MM.1S (cell line): ENCODE results near the gene PLPPR4.

Experiments
- DNase-seq: peaks from one replicate; pipeline ENCODE4 v3.0.0-alpha.2; 2015
- H2AFZ ChIP-seq: fragments of 300-600 bp; sonication (generic); 2 replicates; pipeline ENCODE4 v1.6.0; 2016; ENCODE audit warnings: antibody characterized with exemption, low read length
- H3F3A ChIP-seq: fragments of 300-600 bp; sonication (generic); 2 replicates; pipeline ENCODE4 v1.6.1; 2016; ENCODE audit warnings: mild to moderate bottlenecking, antibody characterized with exemption, low read length, moderate library complexity, mixed read lengths; ENCODE audit not compliant: insufficient read depth
- H3K27ac ChIP-seq: fragments of 300-600 bp; sonication (generic); 2 replicates; pipeline ENCODE4 v1.5.1; 2016; ENCODE audit warnings: mild to moderate bottlenecking, low read length
- H3K27me3 ChIP-seq: fragments of 300-600 bp; sonication (generic); replicated peaks from 2 replicates; pipeline ENCODE4 v1.6.0; 2016; ENCODE audit warnings: low read length; ENCODE audit not compliant: insufficient read depth
- H3K36me3 ChIP-seq: fragments of 300-600 bp; sonication (generic); replicated peaks from 2 replicates; pipeline ENCODE4 v1.6.1; 2016; ENCODE audit warnings: mild to moderate bottlenecking, low read length, mixed read lengths; ENCODE audit not compliant: insufficient read depth
- H3K4me1 ChIP-seq: fragments of 300-600 bp; sonication (generic); 2 replicates; pipeline ENCODE4 v1.6.1; 2016; ENCODE audit warnings: low read length, mixed read lengths
- H3K4me2 ChIP-seq: fragments of 300-600 bp; sonication (generic); 2 replicates; pipeline ENCODE4 v1.6.0; 2016; ENCODE audit warnings: low read depth, low read length
- H3K4me3 ChIP-seq: fragments of 300-600 bp; sonication (generic); 2 replicates; pipeline ENCODE4 v1.5.1; 2016; ENCODE audit warnings: low read length, mixed read lengths
- H3K79me2 ChIP-seq: fragments of 300-600 bp; sonication (generic); 2 replicates; pipeline ENCODE4 v1.6.1; 2016; ENCODE audit warnings: mixed run types, low read length, mixed read lengths
- H3K9ac ChIP-seq: fragments of 300-600 bp; sonication (generic); 2 replicates; pipeline ENCODE4 v1.6.1; 2016; ENCODE audit warnings: low read length, mixed read lengths
- H3K9me2 ChIP-seq: fragments of 300-600 bp; sonication (generic); replicated peaks from 2 replicates; pipeline ENCODE4 v1.6.1; 2016; ENCODE audit warnings: mild to moderate bottlenecking, low read length, mixed read lengths; ENCODE audit not compliant: insufficient read depth
- H3K9me3 ChIP-seq: fragments of 300-600 bp; sonication (generic); replicated peaks from 2 replicates; pipeline ENCODE4 v1.6.1; 2016; ENCODE audit warnings: mild to moderate bottlenecking, low read length, mixed read lengths; ENCODE audit not compliant: insufficient read depth
- H4K20me1 ChIP-seq: fragments of 300-600 bp; sonication (generic); 2 replicates; pipeline ENCODE4 v1.6.1; 2016; ENCODE audit warnings: mild to moderate bottlenecking, low read length, moderate library complexity, mixed read lengths; ENCODE audit not compliant: insufficient read depth
- CTCF ChIP-seq: fragments of 300-600 bp; sonication (generic); IDR thresholded peaks from 2 replicates; pipeline ENCODE4 v1.5.1; 2016; ENCODE audit warnings: antibody characterized with exemption, low read length, mixed read lengths
- EZH2 ChIP-seq: fragments of 300-600 bp; sonication (generic); optimal IDR thresholded peaks from 2 replicates; pipeline ENCODE3; 2017; ENCODE audit warnings: low read depth, mild to moderate bottlenecking, antibody characterized with exemption, low read length, mixed read lengths
- EZH2phosphoT487 ChIP-seq: fragments of 300-600 bp; sonication (generic); IDR thresholded peaks from 2 replicates; pipeline ENCODE4 v1.6.1; 2018; ENCODE audit warnings: antibody characterized with exemption, low read length

PLPPR4 gene

GRCh38 chr1:99271249-99271648 lies 7.0 kb downstream of the PLPPR4 start:
- no peak overlapping the region for H2AFZ ChIP-seq
- no peaks in the 10 kb centered on the region for H3K4me1 ChIP-seq
- H3K9me3 ChIP-seq: no peaks in the 10 kb centered on the region
- H3K9me2 ChIP-seq: no peaks in the 10 kb centered on the region
- no peaks in the 10 kb centered on the region for H4K20me1 ChIP-seq
- H3K4me3 ChIP-seq: no peak overlapping the region
- no peaks in the 10 kb centered on the region for H3F3A ChIP-seq
- no peak overlapping the region for H3K4me2 ChIP-seq
- no peak overlapping the region for H3K9ac ChIP-seq
- no peaks in the 10 kb centered on the region for H3K36me3 ChIP-seq
- H3K27ac ChIP-seq: no peak overlapping the region
- H3K27me3 ChIP-seq: no peaks in the 10 kb centered on the region
- TF ChIP-seq CTCF (no peak), EZH2 (no peak), EZH2phosphoT487 (no peak)
- no peaks in the 10 kb centered on the region for H3K79me2 ChIP-seq
- no peak for DNase-seq

GRCh38 chr1:99277066-99277465 lies 12.8 kb downstream of the PLPPR4 start:
- Histone ChIP-seq H3K27ac (no peak overlapping the region), H4K20me1 (no peaks in the 10 kb centered on the region), H3K79me2 (no peaks in the 10 kb centered on the region), H3F3A (no peaks in the 10 kb centered on the region), H3K4me3 (no peak overlapping the region), H2AFZ (no peak overlapping the region), H3K9me3 (no peaks in the 10 kb centered on the region), H3K27me3 (no peaks in the 10 kb centered on the region), H3K36me3 (no peaks in the 10 kb centered on the region), H3K9me2 (no peaks in the 10 kb centered on the region), H3K4me1 (no peaks in the 10 kb centered on the region), H3K9ac (no peak overlapping the region), H3K4me2 (no peak overlapping the region)
- DNase-seq: no peak
- no peak for TF ChIP-seq EZH2
- TF ChIP-seq EZH2phosphoT487: no peak
- TF ChIP-seq CTCF: no peak

- DNase-seq: no peak
These were observed 15.2 kb downstream of the PLPPR4 start for GRCh38 chr1:99279525-99279924.

More at GRCh38 chr1:99279525-99279924, 15.2 kb downstream of the PLPPR4 start:
- H3K4me2 ChIP-seq: no peak overlapping the region
- H3F3A ChIP-seq: no peaks in the 10 kb centered on the region
- no peaks in the 10 kb centered on the region for H3K79me2 ChIP-seq
- no peaks in the 10 kb centered on the region for H4K20me1 ChIP-seq
- H3K9me2 ChIP-seq: no peaks in the 10 kb centered on the region
- no peak overlapping the region for H2AFZ ChIP-seq
- no peaks in the 10 kb centered on the region for H3K36me3 ChIP-seq
- no peak overlapping the region for H3K9ac ChIP-seq
- no peaks in the 10 kb centered on the region for H3K27me3 ChIP-seq
- no peaks in the 10 kb centered on the region for H3K4me1 ChIP-seq
- no peaks in the 10 kb centered on the region for H3K9me3 ChIP-seq
- no peak overlapping the region for H3K4me3 ChIP-seq
- H3K27ac ChIP-seq: no peak overlapping the region
- TF ChIP-seq EZH2 (no peak), CTCF (no peak), EZH2phosphoT487 (no peak)
